ENCODE results near the gene CDH1.

GRCh38 chr16:68772871-68773270, 35.8 kb downstream of the CDH1 start:
- no peak for TF ChIP-seq CTCF (IDR thresholded peaks at IDR 0.05 in 8 of 11, conservative IDR thresholded peaks at IDR 0.05 in 3 of 11)
- TF ChIP-seq POLR2AphosphoS5 (IDR thresholded peaks at IDR 0.05): no peak
- TF ChIP-seq POLR2A (IDR thresholded peaks at IDR 0.05): no peak

All from spleen (tissue), 7 donors.